Measurements from ENCODE around the gene HOXB9.

- TF ChIP-seq CTCF (IDR thresholded peaks at IDR 0.05) (no peak), RELA (CRISPR knock-in tag; IDR thresholded peaks at IDR 0.05; ENCODE audit: borderline replicate concordance) (no peak), E2F4 (CRISPR knock-in tag; IDR thresholded peaks at IDR 0.05; ENCODE audit: borderline replicate concordance, low read depth) (no peak), STAT6 (CRISPR knock-in tag; conservative IDR thresholded peaks at IDR 0.05; ENCODE audit: low read depth) (no peak), CREB1 (CRISPR knock-in tag; IDR thresholded peaks at IDR 0.05) (no peak), CDX4 (CRISPR knock-in tag; IDR thresholded peaks at IDR 0.05; ENCODE audit: borderline replicate concordance) (no peak), ZNF121 (CRISPR knock-in tag; IDR thresholded peaks at IDR 0.05) (no peak), USF2 (CRISPR knock-in tag; IDR thresholded peaks at IDR 0.05) (no peak), ZNF138 (CRISPR knock-in tag; conservative IDR thresholded peaks at IDR 0.05) (no peak), ATF3 (CRISPR knock-in tag; conservative IDR thresholded peaks at IDR 0.05) (no peak), FOXJ3 (CRISPR knock-in tag; IDR thresholded peaks at IDR 0.05; ENCODE audit: borderline replicate concordance) (no peak)
Measured at GRCh38 chr17:48589060-48589830, 36.9 kb downstream of the HOXB9 start.

Measured in WTC11 (cell line).